ENCODE data around the gene LASP1.

The LASP1 gene

GRCh38 chr17:38900978-38901656 is 31.3 kb downstream of the LASP1 start:
- DNase-seq (ENCODE audit: low read depth) = peak; percentile 94
- H3K4me3 ChIP-seq (ENCODE audit: control insufficient read depth, low read depth, low read length) = no peak overlapping the region
- TF ChIP-seq, protein P1, sequence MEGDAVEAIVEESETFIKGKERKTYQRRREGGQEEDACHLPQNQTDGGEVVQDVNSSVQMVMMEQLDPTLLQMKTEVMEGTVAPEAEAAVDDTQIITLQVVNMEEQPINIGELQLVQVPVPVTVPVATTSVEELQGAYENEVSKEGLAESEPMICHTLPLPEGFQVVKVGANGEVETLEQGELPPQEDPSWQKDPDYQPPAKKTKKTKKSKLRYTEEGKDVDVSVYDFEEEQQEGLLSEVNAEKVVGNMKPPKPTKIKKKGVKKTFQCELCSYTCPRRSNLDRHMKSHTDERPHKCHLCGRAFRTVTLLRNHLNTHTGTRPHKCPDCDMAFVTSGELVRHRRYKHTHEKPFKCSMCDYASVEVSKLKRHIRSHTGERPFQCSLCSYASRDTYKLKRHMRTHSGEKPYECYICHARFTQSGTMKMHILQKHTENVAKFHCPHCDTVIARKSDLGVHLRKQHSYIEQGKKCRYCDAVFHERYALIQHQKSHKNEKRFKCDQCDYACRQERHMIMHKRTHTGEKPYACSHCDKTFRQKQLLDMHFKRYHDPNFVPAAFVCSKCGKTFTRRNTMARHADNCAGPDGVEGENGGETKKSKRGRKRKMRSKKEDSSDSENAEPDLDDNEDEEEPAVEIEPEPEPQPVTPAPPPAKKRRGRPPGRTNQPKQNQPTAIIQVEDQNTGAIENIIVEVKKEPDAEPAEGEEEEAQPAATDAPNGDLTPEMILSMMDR (IDR thresholded peaks at IDR 0.05; ENCODE audit: control insufficient read depth, insufficient read depth, low read depth, low read length, missing control alignments) = no peak

DNA sequence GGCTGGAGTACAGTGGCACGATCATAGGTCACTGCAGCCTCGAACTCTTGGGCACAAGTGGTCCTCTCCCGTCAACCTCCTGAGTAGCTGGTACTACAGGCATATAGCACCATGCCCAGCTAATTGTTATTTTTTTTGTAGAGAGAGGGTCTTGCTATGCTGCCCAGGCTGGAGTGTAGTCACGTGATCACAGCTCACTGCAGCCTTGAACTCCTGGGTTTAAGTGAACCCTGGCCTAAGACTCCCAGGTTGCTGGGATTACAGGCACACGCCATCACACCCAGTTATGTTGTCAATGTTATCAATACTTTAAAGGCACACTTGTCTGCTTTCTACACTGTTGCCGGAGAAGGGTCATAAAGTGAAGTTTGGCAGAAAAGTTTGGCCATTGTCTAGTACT is 33.5 kb downstream of the LASP1 start:
- H3K4me3 ChIP-seq (ENCODE audit: control insufficient read depth, low read depth, low read length) = no peak overlapping the region
- TF ChIP-seq, protein P1 (IDR thresholded peaks at IDR 0.05; ENCODE audit: control insufficient read depth, insufficient read depth, low read depth, low read length, missing control alignments) = no peak
- no peak for DNase-seq (ENCODE audit: low read depth)

- H3K4me3 ChIP-seq (ENCODE audit: control insufficient read depth, low read depth, low read length) = no peak overlapping the region
- TF ChIP-seq, protein P1 (IDR thresholded peaks at IDR 0.05; ENCODE audit: control insufficient read depth, insufficient read depth, low read depth, low read length, missing control alignments) = no peak
- DNase-seq (ENCODE audit: low read depth) = no peak
Measured at GRCh38 chr17:38904892-38905291, 35.0 kb downstream of the LASP1 start.

- no peak for DNase-seq (ENCODE audit: low read depth)
- H3K4me3 ChIP-seq (ENCODE audit: control insufficient read depth, low read depth, low read length) = no peak overlapping the region
- TF ChIP-seq, protein P1 (IDR thresholded peaks at IDR 0.05; ENCODE audit: control insufficient read depth, insufficient read depth, low read depth, low read length, missing control alignments) = no peak
Measured at GRCh38 chr17:38905375-38905774, 35.5 kb downstream of the LASP1 start.

DNA sequence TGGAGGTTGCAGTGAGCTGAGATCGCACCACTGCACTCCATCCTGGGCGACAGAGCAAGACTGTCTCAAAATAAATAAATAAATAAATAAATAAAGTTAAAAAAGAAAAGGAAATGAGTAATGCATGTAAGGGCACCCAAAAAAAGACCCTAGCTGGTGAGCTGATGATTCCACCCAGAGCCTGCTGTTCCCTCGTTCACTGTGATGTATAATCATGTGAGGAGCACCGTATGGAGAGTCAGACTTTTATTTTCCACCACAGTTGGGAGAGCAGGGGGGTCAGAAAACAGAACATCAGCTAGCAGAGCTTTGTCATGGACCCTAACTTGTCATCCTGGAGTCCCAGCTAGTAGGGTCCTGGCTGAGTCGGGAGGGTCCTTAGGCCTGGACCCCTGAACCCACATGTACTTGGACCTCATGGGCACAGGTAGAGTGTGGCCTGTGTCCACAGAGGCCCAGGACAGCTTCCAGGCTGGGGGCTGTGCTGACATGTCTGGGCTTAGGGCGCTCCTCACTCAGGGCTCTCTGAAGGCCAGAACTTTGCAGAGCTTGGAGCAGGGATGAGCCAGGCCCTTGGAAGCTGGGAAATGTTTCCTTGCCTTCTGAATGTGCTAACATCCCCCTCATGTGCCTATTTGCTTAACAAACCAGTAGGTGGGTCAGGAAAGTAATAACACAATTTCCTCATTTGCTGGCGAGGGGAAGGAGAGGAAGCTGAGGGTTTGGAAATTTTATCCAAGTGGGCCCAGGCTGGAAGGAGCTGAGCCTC is 36.8 kb downstream of the LASP1 start:
- H3K4me3 ChIP-seq (ENCODE audit: control insufficient read depth, low read depth, low read length) = no peak overlapping the region
- no peak for DNase-seq (ENCODE audit: low read depth)
- TF ChIP-seq, protein P1 (IDR thresholded peaks at IDR 0.05; ENCODE audit: control insufficient read depth, insufficient read depth, low read depth, low read length, missing control alignments) = no peak

DNA sequence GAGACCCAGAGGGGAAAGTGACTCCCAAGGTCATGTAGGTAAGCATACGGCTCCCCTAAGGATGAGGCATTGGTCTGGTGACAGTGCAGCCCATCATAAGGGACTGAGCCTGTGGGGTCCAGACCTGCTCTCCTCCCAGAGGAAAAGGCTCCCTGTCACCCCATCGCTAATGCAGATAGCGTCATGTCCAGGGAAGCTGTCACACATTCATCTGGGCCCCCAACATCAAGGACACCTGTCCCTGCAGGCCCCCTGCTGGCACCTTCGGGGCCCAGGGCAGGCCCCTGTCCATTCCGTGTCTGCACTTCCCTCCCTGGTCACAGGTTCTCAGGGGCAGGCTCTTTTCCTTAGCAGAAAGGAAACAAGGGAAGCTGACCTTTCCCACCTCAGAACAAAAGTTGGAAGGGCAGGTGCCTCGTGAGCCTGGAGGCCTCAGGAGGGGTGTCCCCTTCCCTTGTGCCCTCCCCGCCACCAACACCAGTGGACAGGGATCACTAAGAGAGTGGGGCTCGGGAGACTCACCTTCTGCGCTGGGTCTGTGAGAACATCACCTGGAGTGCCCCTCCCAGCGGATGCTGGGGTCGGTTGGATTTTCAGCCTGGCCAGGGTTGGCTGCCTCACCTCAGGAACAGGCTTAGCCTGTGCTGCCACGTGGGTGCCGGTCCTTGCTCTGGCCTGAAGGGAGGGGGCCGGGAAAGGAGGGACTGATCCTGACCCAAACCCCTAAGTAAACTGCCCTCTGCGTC is 38.2 kb downstream of the LASP1 start:
- H3K4me3 ChIP-seq (ENCODE audit: control insufficient read depth, low read depth, low read length) = no peak overlapping the region
- DNase-seq (ENCODE audit: low read depth) = no peak
- TF ChIP-seq, protein P1 (IDR thresholded peaks at IDR 0.05; ENCODE audit: control insufficient read depth, insufficient read depth, low read depth, low read length, missing control alignments) = no peak
